ENCODE results near the gene CARD19.

- TF ChIP-seq CTCF (IDR thresholded peaks at IDR 0.05) (no peak), EZH2 (IDR thresholded peaks at IDR 0.05; ENCODE audit: borderline replicate concordance, insufficient read depth, low read depth, low read length, poor library complexity, severe bottlenecking) (no peak)
Observed at GRCh38 chr9:93120846-93121315, 24.9 kb downstream of the CARD19 start.
